ENCODE data around the gene SRRM5. TPM values are rescaled to one million over a fixed set of nuclear protein-coding genes. Genes with fewer than 3 reads are reported as not detected.

The SRRM5 gene
- total RNA-seq, 1 experiment from 2014 or later: not detected

- Histone ChIP-seq H2AFZ (ENCODE audit: low read depth, low read length, poor library complexity, severe bottlenecking) (no peak overlapping the region), H3K9me2 (ENCODE audit: insufficient read depth) (no peaks in the 10 kb centered on the region), H3K9me3 (ENCODE audit: control insufficient read depth in 1 of 2, insufficient read depth in 1 of 2, low read depth in 1 of 2, low read length in 2 of 2) (no peaks in the 10 kb centered on the region), H3K4me1 (ENCODE audit: control insufficient read depth in 1 of 2, insufficient read depth in 2 of 2, low read length in 2 of 2) (peaks cover 0 to 24% of the 10 kb centered on the region in 2 experiments; a peak in 2 of 4 replicates), H3K27ac (ENCODE audit: low read depth, low read length) (no peak overlapping the region), H3K27me3 (ENCODE audit: insufficient read depth, low read length) (no peaks in the 10 kb centered on the region), H3K36me3 (ENCODE audit: control insufficient read depth in 1 of 2, insufficient read depth in 2 of 2, low read length in 2 of 2) (no peaks in the 10 kb centered on the region; a peak in 1 of 4 replicates), H3K4me3 (replicated peaks in 1 of 2; ENCODE audit: low read depth in 1 of 2, low read length in 2 of 2) (no peak overlapping the region), H4K20me1 (ENCODE audit: insufficient read depth) (no peaks in the 10 kb centered on the region), H3K79me2 (ENCODE audit: insufficient read depth, low read length) (no peaks in the 10 kb centered on the region), H3K9ac (ENCODE audit: low read length) (no peak overlapping the region), H3K4me2 (ENCODE audit: low read length) (no peak overlapping the region)
- ChIA-PET POLR2A (no interaction called here), CTCF (no interaction called here), RAD21 (ENCODE audit: low non-redundant PET in 1 of 2, low total read pairs in 2 of 2, uncharacterized antibody in 2 of 2, unreplicated experiment in 2 of 2) (no interaction called here)
- TF ChIP-seq SRF (IDR thresholded peaks at IDR 0.05; ENCODE audit: low read depth) (no peak), ZNF274 (IDR thresholded peaks at IDR 0.05; ENCODE audit: low read depth, low read length) (no peak), MAX (IDR thresholded peaks at IDR 0.05) (no peak), ZFX (IDR thresholded peaks at IDR 0.05) (no peak)
- no TSS peak for BruUV-seq (replicated peaks)
- intact Hi-C loops (cut with micrococcal nuclease): no loop called here
- no peak for ATAC-seq
- no peak for DNase-seq (ENCODE audit: low read depth, low spot score)
Measured at GRCh38 chr19:43563816-43564457, 48.0 kb upstream of the SRRM5 start.

GRCh38 chr19:43564800-43565199 lies 47.1 kb upstream of the SRRM5 start:
- TF ChIP-seq CEBPB (IDR thresholded peaks at IDR 0.05; ENCODE audit: low read depth) (no peak), ZBTB33 (IDR thresholded peaks at IDR 0.05; ENCODE audit: extremely low read depth, insufficient replicate concordance, low read length) (no peak), SP1 (IDR thresholded peaks at IDR 0.05; ENCODE audit: low read depth) (no peak), ATF3 (IDR thresholded peaks at IDR 0.05) (no peak), EGR1 (IDR thresholded peaks at IDR 0.05; ENCODE audit: low read depth) (no peak), EZH2phosphoT487 (IDR thresholded peaks at IDR 0.05; ENCODE audit: borderline replicate concordance) (no peak)
- H3K4me3 ChIP-seq (replicated peaks in 1 of 2; ENCODE audit: low read depth in 1 of 2, low read length in 2 of 2): no peak overlapping the region
- ChIA-PET RAD21 (ENCODE audit: low non-redundant PET in 1 of 2, low total read pairs in 2 of 2, uncharacterized antibody in 2 of 2, unreplicated experiment in 2 of 2) (no interaction called here), POLR2A (no interaction called here), CTCF (interaction anchor here (1.0 kb wide), 1 partner anchor 9 kb away, joined by 8 read pairs; no protein-coding TSS in a partner anchor)
- no peak overlapping the region for H3K9ac ChIP-seq (ENCODE audit: low read length)
- no peaks in the 10 kb centered on the region for H3K9me3 ChIP-seq (ENCODE audit: control insufficient read depth in 1 of 2, insufficient read depth in 1 of 2, low read depth in 1 of 2, low read length in 2 of 2)
- no peaks in the 10 kb centered on the region for H3K79me2 ChIP-seq (ENCODE audit: insufficient read depth, low read length)
- DNase-seq (ENCODE audit: low read depth, low spot score) (no peak), ATAC-seq (no peak)
- no peaks in the 10 kb centered on the region; a peak in 1 of 4 replicates for H3K36me3 ChIP-seq (ENCODE audit: control insufficient read depth in 1 of 2, insufficient read depth in 2 of 2, low read length in 2 of 2)
- H4K20me1 ChIP-seq (ENCODE audit: insufficient read depth): no peaks in the 10 kb centered on the region
- no peak overlapping the region for H3K27ac ChIP-seq (ENCODE audit: low read depth, low read length)
- no peaks in the 10 kb centered on the region for H3K27me3 ChIP-seq (ENCODE audit: insufficient read depth, low read length)
- H2AFZ ChIP-seq (ENCODE audit: low read depth, low read length, poor library complexity, severe bottlenecking): no peak overlapping the region
- H3K4me1 ChIP-seq (ENCODE audit: control insufficient read depth in 1 of 2, insufficient read depth in 2 of 2, low read length in 2 of 2): peaks cover 0 to 24% of the 10 kb centered on the region in 2 experiments; a peak in 2 of 4 replicates
- no TSS peak for BruUV-seq (replicated peaks)
- no peak overlapping the region for H3K4me2 ChIP-seq (ENCODE audit: low read length)
- H3K9me2 ChIP-seq (ENCODE audit: insufficient read depth): no peaks in the 10 kb centered on the region
- intact Hi-C loops (cut with micrococcal nuclease): no loop called here

Measured in HCT116 (cell line).